ENCODE measurements around the gene SDC4.

Gene SDC4

GRCh38 chr20:45342855-45343531 lies 5.2 kb downstream of the SDC4 start:
- no peak for DNase-seq

GRCh38 chr20:45341939-45342854 lies 6.0 kb downstream of the SDC4 start:
- peak; percentile 77 for DNase-seq

GRCh38 chr20:45341579-45341938 lies 6.7 kb downstream of the SDC4 start:
- DNase-seq = no peak

- DNase-seq = no peak
Measured at GRCh38 chr20:45340951-45341350, 7.3 kb downstream of the SDC4 start.

- no peak for DNase-seq
Measured at GRCh38 chr20:45340236-45340847, 7.9 kb downstream of the SDC4 start.

GRCh38 chr20:45339799-45340198 lies 8.4 kb downstream of the SDC4 start:
- no peak for DNase-seq

GRCh38 chr20:45339084-45339483 lies 9.1 kb downstream of the SDC4 start:
- DNase-seq = no peak

GRCh38 chr20:45338121-45339030 lies 9.8 kb downstream of the SDC4 start:
- DNase-seq = no peak

- DNase-seq = no peak
Measured at GRCh38 chr20:45337367-45338120, 10.7 kb downstream of the SDC4 start.

GRCh38 chr20:45336530-45337366 lies 11.5 kb downstream of the SDC4 start:
- DNase-seq = peak; percentile 13

- DNase-seq = no peak
Measured at GRCh38 chr20:45330476-45330875, 17.7 kb downstream of the SDC4 start.

- DNase-seq = no peak
Measured at GRCh38 chr20:45329497-45330319, 18.5 kb downstream of the SDC4 start.

- DNase-seq = no peak
Measured at GRCh38 chr20:45328451-45328850, 19.8 kb downstream of the SDC4 start.

- no peak for DNase-seq
Measured at GRCh38 chr20:45325371-45325770, 22.9 kb downstream of the SDC4 start.

GRCh38 chr20:45323731-45324130 lies 24.5 kb downstream of the SDC4 start:
- no peak for DNase-seq

- no peak for DNase-seq
Measured at GRCh38 chr20:45322952-45323383, 25.3 kb downstream of the SDC4 start.

- no peak for DNase-seq
Measured at GRCh38 chr20:45320948-45321595, 27.2 kb downstream of the SDC4 start.

GRCh38 chr20:45318948-45319347 lies 29.3 kb downstream of the SDC4 start:
- DNase-seq = no peak

GRCh38 chr20:45318386-45318939 lies 29.8 kb downstream of the SDC4 start:
- no peak for DNase-seq

All from left hindlimb (tissue), 1 donor.